HepG2 (cell line): ENCODE data around the gene P4HA3. TPM values are rescaled to one million over a fixed set of nuclear protein-coding genes. Genes with fewer than 3 reads are reported as not detected.
A peak's percentile ranks its signal among the peaks of the same experiment; 100 is the strongest.

Experiments used
- ADNP ChIP-seq: sonication (generic); formaldehyde crosslinking; IDR thresholded peaks from 2 replicates; pipeline ENCODE4 v1.4.0; 2020; ENCODE audit warnings: missing genetic modification reagents
- CEBPB ChIP-seq: IDR thresholded peaks from 2 replicates; pipeline ENCODE4 v1.6.1; 2011; ENCODE audit warnings: low read depth, low read length, improper control_type of control experiment, borderline replicate concordance
- CTCF ChIP-seq: sonication (generic); formaldehyde crosslinking; IDR thresholded peaks from 2 replicates; pipeline ENCODE4 v1.5.0; 2020; ENCODE audit warnings: mild to moderate bottlenecking, missing genetic modification reagents, moderate library complexity
- E2F2 ChIP-seq: sonication (generic); formaldehyde crosslinking; IDR thresholded peaks from 2 replicates; pipeline ENCODE4 v1.4.0; 2020; ENCODE audit warnings: missing genetic modification reagents, borderline replicate concordance
- HIVEP1 ChIP-seq: sonication (generic); formaldehyde crosslinking; IDR thresholded peaks from 2 replicates; pipeline ENCODE4 v1.4.0; 2020; ENCODE audit warnings: mild to moderate bottlenecking, missing genetic modification reagents
- JDP2 ChIP-seq: sonication (generic); formaldehyde crosslinking; IDR thresholded peaks from 2 replicates; pipeline ENCODE4 v1.8.1; 2022; ENCODE audit warnings: missing genetic modification reagents, borderline replicate concordance
- MYNN ChIP-seq: sonication (generic); formaldehyde crosslinking; IDR thresholded peaks from 2 replicates; pipeline ENCODE4 v1.4.0; 2020; ENCODE audit warnings: mild to moderate bottlenecking, low read depth, missing genetic modification reagents
- NKX3-1 ChIP-seq: sonication (generic); formaldehyde crosslinking; IDR thresholded peaks from 2 replicates; pipeline ENCODE4 v1.5.0; 2020; ENCODE audit warnings: missing genetic modification reagents
- NR3C1 ChIP-seq: sonication (generic); formaldehyde crosslinking; IDR thresholded peaks from 2 replicates; pipeline ENCODE4 v1.4.0; 2020; ENCODE audit warnings: missing genetic modification reagents
- ONECUT2 ChIP-seq: sonication (generic); formaldehyde crosslinking; IDR thresholded peaks from 2 replicates; pipeline ENCODE4 v1.4.0; 2020; ENCODE audit warnings: missing genetic modification reagents
- PLSCR1 ChIP-seq: sonication (generic); formaldehyde crosslinking; IDR thresholded peaks from 2 replicates; pipeline ENCODE4 v1.5.0; 2020; ENCODE audit warnings: missing genetic modification reagents, mild to moderate bottlenecking, borderline replicate concordance
- POLR2G ChIP-seq: fragments of 200-400 bp; formaldehyde crosslinking; IDR thresholded peaks from 2 replicates; pipeline ENCODE4 v1.6.1; 2018; ENCODE audit warnings: mild to moderate bottlenecking, low read depth, low read length, moderate library complexity
- RAD21 ChIP-seq: fragments of 450-650 bp; formaldehyde crosslinking; IDR thresholded peaks from 2 replicates; pipeline ENCODE4 v1.5.0; 2020; ENCODE audit warnings: mild to moderate bottlenecking
- RAD51 ChIP-seq: fragments of 450-650 bp; IDR thresholded peaks from 2 replicates; pipeline ENCODE4 v1.6.1; 2016; ENCODE audit warnings: borderline replicate concordance
- SMC3 ChIP-seq: IDR thresholded peaks from 2 replicates; pipeline ENCODE4 v1.6.1; 2011; ENCODE audit warnings: low read length, improper control_type of control experiment
- SP5 ChIP-seq: IDR thresholded peaks from 2 replicates; pipeline ENCODE4 v1.6.1; 2016; ENCODE audit warnings: low read depth, borderline replicate concordance
- TEAD2 ChIP-seq: sonication (generic); formaldehyde crosslinking; IDR thresholded peaks from 2 replicates; pipeline ENCODE4 v1.9.0; 2021; ENCODE audit warnings: missing genetic modification reagents
- XRCC5 ChIP-seq: fragments of 200-400 bp; formaldehyde crosslinking; optimal IDR thresholded peaks from 2 replicates; pipeline ENCODE3; 2017; ENCODE audit warnings: mild to moderate bottlenecking, low read length
- ZNF253 ChIP-seq: sonication (generic); formaldehyde crosslinking; IDR thresholded peaks from 2 replicates; pipeline ENCODE4 v1.8.0; 2022; ENCODE audit warnings: mild to moderate bottlenecking, missing genetic modification reagents, borderline replicate concordance
- ZNF549 ChIP-seq: sonication (generic); formaldehyde crosslinking; IDR thresholded peaks from 2 replicates; pipeline ENCODE4 v1.5.0; 2020; ENCODE audit warnings: missing genetic modification reagents
- ZNF577 ChIP-seq: sonication (generic); formaldehyde crosslinking; IDR thresholded peaks from 2 replicates; pipeline ENCODE4 v1.4.0; 2020; ENCODE audit warnings: mild to moderate bottlenecking, low read depth, missing genetic modification reagents, borderline replicate concordance
- ZNF597 ChIP-seq: sonication (generic); formaldehyde crosslinking; IDR thresholded peaks from 2 replicates; pipeline ENCODE4 v1.5.0; 2020; ENCODE audit warnings: missing genetic modification reagents
- ZNF670 ChIP-seq: sonication (generic); formaldehyde crosslinking; IDR thresholded peaks from 2 replicates; pipeline ENCODE4 v1.8.0; 2022; ENCODE audit warnings: mild to moderate bottlenecking, missing genetic modification reagents, borderline replicate concordance
- ZNF841 ChIP-seq: sonication (generic); formaldehyde crosslinking; IDR thresholded peaks from 2 replicates; pipeline ENCODE4 v1.8.1; 2023; ENCODE audit warnings: missing genetic modification reagents, borderline replicate concordance
- ZSCAN31 ChIP-seq: sonication (generic); formaldehyde crosslinking; IDR thresholded peaks from 2 replicates; pipeline ENCODE4 v1.5.0; 2020; ENCODE audit warnings: low read depth, mild to moderate bottlenecking, missing genetic modification reagents
- polyA plus RNA-seq, 8 experiments: library from polyadenylated mRNA; depleted of rRNA in 3 of 8; stranded (reverse) in 7 of 8; unstranded in 1 of 8; fragments of >200 nt; fragmentation: Illumina TruSeq in 4 of 8; extraction: Trizol in 4 of 8; gene quantifications; 2 replicates each; pipeline versions ENCODE4 v1.2.1 to v1.2.3, GENCODE V29; 2011 to 2016; ENCODE audit warnings: low read depth in 4 of 8, missing spikeins in 1 of 8, mixed read lengths in 1 of 8; ENCODE audit not compliant: insufficient read depth in 1 of 8
- total RNA-seq, 5 experiments: library from RNA; depleted of rRNA; stranded (reverse); fragments of >200 nt; fragmentation: Illumina TruSeq; extraction: Trizol; gene quantifications; 2 replicates each; pipeline ENCODE4 v1.2.3, GENCODE V29; 2016; ENCODE audit warnings: low read depth in 1 of 5

P4HA3 gene
- total and polyA plus RNA-seq, 2 of the 13 experiments (the other 11 are each of a cell fraction or from before 2014, with no cell fraction given), result not detected

GRCh38 chr11:74255741-74256375 is 55.6 kb downstream of the P4HA3 start (continued):
- TF ChIP-seq SMC3 (peak; percentile 72; the same call in 1 of the 2 replicates), ADNP (CRISPR knock-in tag) (no peak), PLSCR1 (no peak), ZNF253 (no peak), ZNF841 (CRISPR knock-in tag) (no peak), JDP2 (CRISPR knock-in tag) (no peak), CEBPB (0 out of 2 replicates have a peak, but pooled peaks have one; percentile 26), NKX3-1 (CRISPR knock-in tag) (no peak), SP5 (CRISPR knock-in tag) (no peak), RAD51 (no peak), ZSCAN31 (no peak), NR3C1 (CRISPR knock-in tag) (no peak), ONECUT2 (CRISPR knock-in tag) (no peak), ZNF549 (CRISPR knock-in tag) (no peak), ZNF577 (CRISPR knock-in tag) (no peak), POLR2G (0 out of 2 replicates have a peak, but pooled peaks have one; percentile 24), ZNF597 (no peak), XRCC5 (peak; percentile 20), MYNN (CRISPR knock-in tag) (no peak), TEAD2 (CRISPR knock-in tag) (no peak), RAD21 (CRISPR knock-in tag) (0 out of 2 replicates have a peak, but pooled peaks have one; percentile 21), HIVEP1 (CRISPR knock-in tag) (no peak), ZNF670 (no peak), E2F2 (CRISPR knock-in tag) (no peak), CTCF (CRISPR knock-in tag) (peak; percentile 87)
